GM19452 (cell line): ENCODE measurements around the gene MNS1.
"Not testable (repeated sequence)": the region's sequence is repeated elsewhere in the genome, so short reads cannot be mapped to it uniquely, and the experiment has no call there.

Experiments
- ATAC-seq: cut with Tn5 transposase; IDR thresholded peaks from one replicate; pipeline ENCODE4 v1.9.1; 2021; ENCODE audit not compliant: unreplicated experiment

MNS1 gene

DNA sequence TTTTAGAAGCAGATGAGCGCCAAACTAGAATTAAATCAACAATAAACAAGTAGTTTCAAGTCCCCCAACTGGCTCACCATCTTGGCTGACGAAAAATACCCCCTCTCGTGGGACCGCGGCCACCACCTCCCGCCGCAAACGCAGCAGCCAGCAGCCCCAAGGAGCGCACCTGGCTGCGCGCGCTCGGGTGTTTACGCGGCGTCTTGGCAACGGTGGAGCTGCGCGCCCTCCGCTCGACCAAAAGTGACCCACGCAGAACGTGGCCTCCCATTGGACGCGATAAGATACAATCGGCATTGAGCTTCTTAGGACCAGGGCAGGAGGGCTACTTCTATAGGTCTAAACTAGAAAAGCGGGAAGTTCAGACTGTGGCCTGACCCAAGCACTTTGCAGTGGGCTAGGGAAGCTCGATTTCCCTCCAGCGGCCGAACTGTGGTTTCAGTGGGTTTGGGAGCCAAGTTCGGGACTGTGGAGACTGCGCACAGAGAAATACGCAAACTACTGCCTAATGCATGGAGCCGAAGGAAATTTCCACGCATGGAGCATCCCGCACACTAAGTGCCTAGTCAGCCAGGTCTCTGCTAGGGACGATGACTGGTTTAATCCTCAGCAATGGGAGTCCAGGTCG is at the start of gene MNS1:
Gene MNS1, minus strand, starts transcription at position 245 of the 628 bp plus-strand sequence. Its CDS starts 165 bp downstream, at position 80.
- peak; percentile 99 for ATAC-seq

DNA sequence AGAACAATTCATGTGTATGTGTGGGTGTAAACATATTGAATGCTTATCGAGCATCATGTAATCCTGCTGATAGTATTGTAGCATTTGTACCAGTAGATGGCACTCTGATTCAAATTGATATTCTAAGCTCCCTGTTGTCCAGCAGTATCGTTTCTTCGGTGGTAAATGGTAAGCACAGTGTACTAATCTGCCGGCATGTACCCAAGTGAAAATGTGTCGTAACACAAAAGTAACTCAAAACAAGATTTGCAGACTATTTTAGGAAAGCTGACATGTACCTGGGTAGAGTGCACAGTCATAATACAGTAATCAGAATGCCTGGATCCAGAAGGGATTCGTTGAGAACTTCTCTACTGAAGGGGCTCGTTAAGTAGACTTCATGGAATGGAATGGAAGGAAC is 31.7 kb upstream of the MNS1 start:
- no peak for ATAC-seq

DNA sequence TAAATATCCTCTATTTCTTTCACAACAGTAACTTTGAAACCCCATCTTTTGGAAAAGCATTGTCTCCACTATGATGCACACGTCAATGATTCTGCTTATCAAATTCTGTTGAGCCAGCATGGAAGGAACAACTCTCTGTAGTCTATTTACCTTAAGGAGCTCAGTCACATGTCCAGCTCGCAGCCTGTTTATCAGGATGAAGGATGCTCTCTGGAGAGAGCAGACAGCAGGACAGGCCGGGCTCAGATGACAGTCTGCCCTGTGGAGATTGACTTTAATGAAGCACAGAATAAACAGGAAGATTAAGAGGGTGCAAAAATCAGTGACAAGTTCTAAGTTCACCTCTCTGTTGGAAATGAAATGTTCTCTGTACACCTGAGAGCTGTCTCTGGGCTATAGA is 30.6 kb upstream of the MNS1 start:
- ATAC-seq: no peak

GRCh38 chr15:56495053-56495452 is 30.1 kb upstream of the MNS1 start:
- no peak for ATAC-seq

GRCh38 chr15:56492791-56493555 is 28.0 kb upstream of the MNS1 start:
- ATAC-seq: no peak

GRCh38 chr15:56492236-56492635 is 27.3 kb upstream of the MNS1 start:
- ATAC-seq: no peak

GRCh38 chr15:56491110-56491722 is 26.3 kb upstream of the MNS1 start:
- no peak for ATAC-seq

- no peak for ATAC-seq
Observed at GRCh38 chr15:56490461-56490860, 25.5 kb upstream of the MNS1 start.

GRCh38 chr15:56486206-56486605 is 21.3 kb upstream of the MNS1 start:
- ATAC-seq: not testable (repeated sequence)

DNA sequence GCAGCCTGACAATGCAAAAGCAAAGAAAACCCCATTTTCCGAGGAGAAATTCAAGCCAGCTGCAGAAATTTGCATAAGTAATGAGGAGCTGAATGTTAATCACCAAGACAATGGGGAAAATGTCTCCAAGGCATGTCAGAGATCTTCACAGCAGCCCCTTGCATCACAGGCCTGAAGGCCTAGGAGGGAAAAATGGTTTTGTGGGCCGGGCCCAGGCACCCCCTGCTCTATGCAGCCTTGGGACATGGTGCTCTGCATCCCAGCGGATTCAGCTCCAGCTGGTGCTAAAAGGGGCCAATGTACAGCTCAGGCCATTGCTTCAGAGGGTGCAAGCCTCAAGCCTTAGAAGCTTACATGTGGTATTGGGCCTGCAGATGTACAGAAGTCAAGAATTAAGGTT is 20.5 kb upstream of the MNS1 start:
- ATAC-seq: not testable (repeated sequence)

DNA sequence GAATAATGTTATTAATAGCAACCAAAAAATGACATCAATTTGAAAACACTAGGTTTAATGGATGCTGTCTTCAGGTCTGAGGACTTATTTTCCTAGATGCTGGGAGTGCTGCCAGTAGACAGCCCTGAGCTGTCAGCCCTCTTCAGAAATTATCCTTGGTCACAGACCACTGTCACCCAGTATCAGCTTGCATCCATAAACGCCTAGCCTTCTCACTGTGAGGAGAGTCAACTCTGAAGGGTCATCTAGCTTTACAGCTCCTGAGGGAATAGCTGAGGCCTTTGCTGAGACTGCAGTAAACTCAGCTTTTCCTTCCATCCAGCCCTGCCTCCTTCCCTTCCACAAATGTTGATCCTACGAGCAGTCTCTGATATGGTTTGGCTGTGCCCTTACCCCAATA is 19.4 kb upstream of the MNS1 start:
- no peak for ATAC-seq

DNA sequence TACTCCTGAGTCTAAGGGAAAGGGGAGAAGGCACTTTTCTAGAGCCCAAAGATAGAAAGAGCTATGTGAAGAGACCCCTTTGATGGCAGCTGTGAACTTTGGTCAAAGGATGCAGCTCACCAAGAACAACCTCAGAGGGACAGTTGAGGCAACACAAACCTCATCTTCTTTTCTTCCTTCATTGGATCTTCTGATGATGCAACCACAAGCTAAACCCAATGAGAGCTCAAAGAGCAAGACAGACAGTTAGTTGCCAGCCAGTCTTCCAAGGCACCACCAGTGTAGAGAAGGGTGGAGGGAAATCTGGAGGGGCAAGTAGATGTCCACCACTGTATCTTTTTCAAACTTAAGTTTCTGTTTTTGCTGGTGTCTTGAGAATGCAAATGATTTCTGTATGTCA is 10.4 kb upstream of the MNS1 start:
- ATAC-seq: no peak

GRCh38 chr15:56473017-56473416 is 8.1 kb upstream of the MNS1 start:
- no peak for ATAC-seq

DNA sequence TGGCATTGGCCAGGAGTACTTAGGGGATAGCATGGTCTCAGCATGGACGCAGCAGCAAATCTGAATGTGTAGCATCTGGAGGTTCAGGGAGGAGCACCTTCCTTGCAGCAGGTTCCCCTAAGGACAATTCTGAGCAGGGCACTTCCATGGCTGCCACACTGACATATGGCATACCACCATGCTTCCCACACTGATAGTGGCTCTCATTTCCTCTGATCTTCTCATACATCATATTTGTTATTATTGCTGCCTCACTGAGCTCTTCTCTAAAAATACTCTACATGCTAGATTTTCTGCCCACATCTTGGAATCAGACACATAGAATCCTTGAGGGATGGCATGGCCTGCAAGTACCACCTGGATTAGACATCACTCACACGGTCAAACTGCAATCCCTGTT is 7.3 kb upstream of the MNS1 start:
- no peak for ATAC-seq

DNA sequence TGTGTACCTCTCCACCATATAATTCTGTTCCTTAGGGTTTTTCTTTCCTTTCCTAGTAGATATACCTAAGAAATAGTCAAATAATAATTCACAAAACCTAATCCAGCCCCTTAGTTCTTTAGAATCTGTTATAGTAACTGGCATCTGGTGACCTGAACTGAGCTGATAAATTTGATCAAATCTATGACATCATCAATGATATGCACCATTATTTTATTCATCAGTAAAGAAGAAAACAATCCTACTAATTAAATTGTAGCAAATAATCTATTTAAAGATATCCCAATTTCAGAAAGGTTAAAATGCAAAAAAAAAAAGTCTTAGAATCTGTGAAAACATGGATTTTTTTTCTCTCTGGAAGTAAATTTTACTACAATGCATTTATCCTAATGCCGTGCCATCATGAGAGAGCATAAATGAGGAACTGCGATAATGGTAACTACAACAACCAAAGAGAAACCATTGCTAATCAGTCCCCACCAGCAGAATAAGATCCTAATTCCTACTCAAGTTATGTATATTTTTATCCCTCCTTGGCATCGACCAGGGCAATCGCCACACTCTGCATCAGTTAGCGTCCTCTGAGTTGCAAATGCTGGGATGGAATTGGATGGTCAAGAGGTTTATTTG is 6.6 kb upstream of the MNS1 start:
- no peak for ATAC-seq

GRCh38 chr15:56469483-56469882 is 4.5 kb upstream of the MNS1 start:
- no peak for ATAC-seq

- ATAC-seq: peak; percentile 49
Observed at GRCh38 chr15:56468401-56468800, 3.5 kb upstream of the MNS1 start.

DNA sequence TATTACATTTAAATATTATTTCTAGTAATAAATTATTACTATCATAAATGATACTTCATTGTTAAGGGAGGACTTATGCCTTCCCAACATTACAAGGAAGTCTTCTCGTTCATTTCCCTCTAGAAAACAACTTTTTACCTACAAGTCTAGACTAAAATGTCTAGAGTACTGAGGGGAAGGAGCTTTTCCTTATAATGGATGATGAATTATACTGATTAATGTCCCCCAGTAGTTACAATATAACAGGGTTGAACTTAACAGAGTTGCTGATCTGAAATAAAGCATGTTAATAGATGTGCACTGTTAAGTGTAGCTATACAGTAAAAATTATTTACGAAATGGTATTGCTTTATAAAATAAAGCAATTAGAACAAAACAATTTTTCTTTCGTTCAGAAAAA is 2.7 kb upstream of the MNS1 start:
- no peak for ATAC-seq

DNA sequence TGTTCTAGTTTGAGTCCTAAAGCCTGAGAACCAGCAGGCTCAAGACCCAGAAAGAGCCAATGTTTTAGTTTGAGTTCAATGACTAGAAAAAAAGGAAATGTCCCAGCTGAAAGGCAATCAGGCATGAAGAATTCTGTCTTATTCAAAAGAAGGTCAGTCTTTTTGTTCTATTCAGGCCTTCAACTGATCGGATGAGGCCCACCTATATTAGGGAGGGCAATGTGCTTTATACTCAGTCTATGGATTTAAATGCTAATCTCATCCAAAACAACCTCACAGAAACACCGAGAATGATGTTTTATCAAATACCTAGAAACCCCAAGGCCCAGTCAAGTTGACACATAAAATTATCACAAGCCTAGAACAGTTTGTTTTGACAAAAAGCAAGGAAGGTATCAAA is 4.0 kb downstream of the MNS1 start:
- ATAC-seq: no peak

GRCh38 chr15:56460071-56460470 is 4.9 kb downstream of the MNS1 start:
- ATAC-seq: no peak

DNA sequence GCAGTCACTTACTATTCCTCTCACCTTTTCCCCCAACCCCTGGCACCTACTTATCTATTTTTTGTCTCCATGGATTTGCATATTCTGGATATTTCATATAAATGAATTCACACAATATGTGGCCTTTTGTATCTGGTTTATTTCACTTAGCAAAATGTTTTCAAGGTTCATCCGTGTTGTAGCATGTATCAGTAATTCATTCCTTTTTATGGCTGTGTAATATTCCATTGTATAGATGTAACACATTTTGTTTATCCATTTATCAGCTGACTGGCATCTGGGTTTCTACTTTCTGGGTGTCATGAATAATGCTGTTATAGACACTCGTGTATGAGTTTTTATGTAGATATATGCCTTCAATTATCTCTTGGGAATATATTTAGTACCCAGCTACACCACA is 5.8 kb downstream of the MNS1 start:
- no peak for ATAC-seq

- ATAC-seq: no peak
Observed at GRCh38 chr15:56456229-56456628, 8.7 kb downstream of the MNS1 start.
